Stimulated activated CD4-positive, alpha-beta T cell treated with anti-CD3 and anti-CD28 coated beads, Interleukin-1b, Interleukin-23, amount 100 ng/mL, for 48 hours (primary cell): ENCODE results near the gene EIF1.
A peak's percentile ranks its signal among the peaks of the same experiment; 100 is the strongest.

Experiments used
- DNase-seq: peaks from one replicate; pipeline ENCODE4 v3.0.0-alpha.2; 2020

Gene EIF1

DNA sequence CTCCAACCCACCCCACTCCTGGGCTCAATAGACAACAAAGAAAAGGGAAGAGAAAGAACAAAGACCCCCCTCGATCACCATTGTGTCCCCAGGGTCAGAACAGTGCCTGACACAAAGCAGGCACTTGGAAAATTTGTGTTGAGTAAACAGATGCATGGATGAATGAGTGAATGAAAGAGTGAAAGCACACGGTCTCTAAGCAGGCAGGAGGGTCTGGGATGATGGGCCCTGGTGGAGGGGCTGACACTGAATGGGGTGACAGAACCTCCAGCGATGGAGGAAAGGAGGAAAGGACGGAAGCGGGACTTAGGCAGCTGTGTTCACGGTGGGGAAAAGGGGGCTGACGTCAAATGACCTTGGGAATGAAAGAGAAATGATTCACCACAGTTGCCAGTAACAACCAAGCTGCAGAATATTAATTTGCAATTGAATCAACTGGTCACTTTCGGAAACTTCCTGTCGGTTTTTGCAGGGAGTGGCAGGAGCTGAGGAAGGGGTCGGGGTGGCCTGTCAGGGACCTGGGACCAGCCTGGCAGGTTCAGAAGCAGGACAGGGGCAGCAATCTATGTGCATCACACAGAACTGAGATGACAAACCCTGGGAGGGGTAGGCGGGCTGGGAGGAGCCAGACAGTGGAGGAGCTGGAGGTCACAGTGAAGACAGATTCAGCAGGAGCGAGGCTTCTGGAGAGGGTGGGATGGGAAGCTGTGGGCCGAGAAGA lies 16.7 kb downstream of the EIF1 start:
- no peak for DNase-seq

DNA sequence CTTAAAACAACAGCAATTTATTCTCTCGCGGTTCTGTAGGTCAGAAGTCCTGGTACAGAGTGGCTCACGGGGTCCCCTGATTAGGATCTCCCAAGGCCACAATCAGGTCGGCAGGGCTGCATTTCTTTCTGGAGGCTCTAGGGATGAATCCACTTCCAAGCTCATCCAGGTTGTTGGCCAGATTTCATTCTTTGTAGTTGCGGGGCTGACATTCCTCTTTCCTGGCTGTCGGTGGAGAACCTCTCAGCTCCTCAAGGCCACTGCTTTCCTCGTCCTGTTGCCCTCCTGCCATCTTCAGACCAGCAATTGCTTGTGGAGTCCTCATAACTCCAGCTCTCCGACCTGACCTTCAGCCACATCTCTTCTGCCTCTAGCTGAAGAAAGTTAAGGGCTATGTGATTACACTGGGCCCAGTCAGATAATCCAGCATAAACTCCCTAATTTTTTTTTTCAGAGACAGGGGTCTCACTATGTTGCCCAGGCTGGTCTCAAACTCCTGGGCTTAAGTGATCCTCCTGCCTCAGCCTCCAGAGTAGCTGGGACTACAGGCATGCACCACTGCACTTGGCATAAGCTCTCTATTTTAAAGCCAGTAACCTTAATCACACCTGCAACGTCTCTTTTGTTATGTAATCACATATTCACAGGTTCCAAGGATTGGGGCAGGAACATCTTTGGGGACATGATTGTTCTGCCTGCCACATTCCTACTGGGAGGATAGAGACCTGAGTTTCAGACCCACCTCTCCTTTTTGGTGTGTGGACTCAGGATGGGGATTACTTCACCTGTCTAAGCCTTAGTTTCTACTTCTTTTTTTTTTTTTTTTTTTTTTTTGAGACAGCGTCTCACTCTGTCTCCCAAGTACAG lies 19.4 kb downstream of the EIF1 start:
- no peak for DNase-seq

DNA sequence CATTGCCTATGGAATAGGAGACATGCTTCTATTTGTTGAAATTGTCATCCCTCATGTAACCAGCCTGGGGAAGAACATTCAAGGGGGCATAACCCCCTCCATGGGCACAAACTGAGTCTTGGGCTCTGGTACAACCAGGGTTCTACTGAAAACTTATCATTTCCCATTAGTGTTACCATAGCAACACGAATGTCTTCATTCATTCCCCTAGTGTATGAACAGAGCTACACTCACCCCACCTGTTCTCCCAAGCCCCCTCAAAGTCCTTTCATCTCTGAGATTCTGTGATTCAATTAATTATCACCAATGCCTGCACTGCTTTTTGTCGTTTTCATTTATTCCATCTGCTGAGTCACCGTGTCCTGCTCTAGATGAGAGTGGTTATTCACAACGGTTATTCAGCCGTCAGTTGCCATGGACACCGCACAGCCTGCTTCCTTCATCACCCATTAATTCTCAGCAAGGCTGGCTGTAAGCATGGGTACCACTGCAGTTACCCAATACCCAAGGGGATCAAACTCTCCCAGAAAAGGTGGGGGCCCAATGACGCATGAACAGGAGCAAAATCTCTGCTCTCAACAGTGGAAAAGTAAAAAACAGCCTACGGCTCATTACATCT lies 21.9 kb downstream of the EIF1 start:
- peak; percentile 49 for DNase-seq

DNA sequence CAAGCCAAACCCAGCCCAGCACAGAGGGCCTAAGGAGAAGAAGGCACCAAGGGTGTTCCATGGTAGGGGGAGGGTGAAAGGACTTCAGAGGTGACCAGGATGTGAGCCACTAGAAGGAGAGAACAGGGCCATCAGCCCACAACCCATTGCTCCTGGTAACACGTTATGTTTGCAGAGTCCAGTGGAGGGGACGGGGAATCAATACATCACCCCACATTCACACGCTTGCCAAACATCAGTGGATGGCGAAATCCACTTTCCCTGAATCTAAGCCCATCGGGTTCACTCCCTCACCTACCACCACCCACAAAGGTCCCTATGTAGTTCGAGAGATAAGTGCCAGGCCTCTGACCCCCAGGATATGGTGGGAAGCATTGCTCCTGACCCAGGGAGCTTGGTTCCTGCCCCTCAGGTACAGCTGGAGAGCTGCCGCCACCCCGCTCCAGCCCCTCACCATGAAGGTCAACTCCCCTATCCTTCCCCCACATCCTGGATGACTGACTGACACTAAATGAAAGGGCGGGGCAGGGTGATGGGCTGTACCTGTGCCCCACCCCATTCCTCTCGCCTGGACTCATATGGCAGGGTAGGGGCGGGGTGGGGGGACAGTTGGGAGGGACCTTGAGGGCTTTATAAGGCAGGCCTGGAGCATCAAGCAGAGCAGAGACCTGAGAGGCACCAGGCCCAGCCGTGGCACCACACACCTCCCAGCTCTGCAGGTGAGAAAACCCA lies 23.1 kb downstream of the EIF1 start, which contains the start of gene GAST:
TSS of gene GAST (plus strand) at position 663 of the 732 bp plus-strand sequence. CDS start 3,106 bp downstream, outside the sequence.
- no peak for DNase-seq

DNA sequence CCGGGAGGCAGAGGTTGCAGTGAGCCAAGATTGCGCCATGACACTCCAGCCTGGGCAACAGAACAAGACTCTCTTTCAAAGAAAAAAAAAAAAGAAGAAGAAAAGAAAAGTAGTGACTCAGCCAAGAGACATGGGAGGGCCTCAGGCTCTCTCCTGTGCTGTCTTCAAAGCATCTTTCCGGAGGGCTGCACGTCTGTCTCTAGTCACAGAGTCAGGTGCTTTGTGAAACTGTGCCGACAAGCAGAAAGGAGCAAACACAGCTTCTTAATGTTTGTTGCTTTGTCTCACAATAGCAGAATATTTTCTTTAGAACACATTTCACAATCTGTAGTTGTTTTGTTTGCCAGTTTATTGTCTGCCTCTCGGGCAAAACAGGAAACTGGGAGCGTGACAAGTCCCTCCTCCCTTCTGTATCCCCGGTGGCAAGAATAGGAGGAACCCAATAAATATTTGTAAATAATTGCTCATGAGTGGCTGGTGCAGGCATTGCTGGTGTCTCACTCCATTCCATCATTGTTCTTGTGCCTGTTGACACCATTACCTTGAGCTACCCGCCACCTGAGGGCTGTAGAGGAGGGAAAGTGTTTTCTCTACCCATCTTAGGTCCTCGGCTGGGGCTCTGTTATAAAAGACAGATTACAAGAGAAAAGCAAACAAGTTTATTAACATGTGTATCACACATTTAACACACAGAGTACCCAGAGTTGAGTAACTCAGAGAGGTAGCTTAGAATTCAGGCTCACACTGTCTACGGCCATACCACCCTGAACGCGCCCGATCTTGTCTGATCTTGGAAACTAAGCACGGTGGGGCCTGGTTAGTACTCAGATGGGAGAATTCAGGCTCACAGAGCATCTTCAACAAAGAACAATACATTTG lies 29.0 kb downstream of the EIF1 start:
- DNase-seq = no peak

DNA sequence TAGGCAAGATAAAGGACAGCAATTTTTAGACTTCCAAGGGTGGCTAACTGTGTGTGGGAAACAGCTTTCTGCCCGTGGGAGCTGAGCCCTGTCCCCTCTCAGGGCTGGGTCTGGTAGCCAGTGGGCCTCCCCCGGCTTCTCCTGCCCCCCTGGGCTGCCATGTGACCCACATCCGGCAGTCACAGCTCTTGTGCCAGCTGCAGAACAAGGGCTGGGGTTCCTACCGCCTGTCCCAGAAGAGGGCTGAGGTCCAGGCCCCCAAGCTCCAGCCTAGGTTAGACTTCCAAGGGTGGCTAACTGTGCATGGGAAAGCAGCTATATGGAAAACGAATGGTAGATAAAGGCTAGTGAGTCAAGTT lies 29.6 kb downstream of the EIF1 start:
- no peak for DNase-seq

DNA sequence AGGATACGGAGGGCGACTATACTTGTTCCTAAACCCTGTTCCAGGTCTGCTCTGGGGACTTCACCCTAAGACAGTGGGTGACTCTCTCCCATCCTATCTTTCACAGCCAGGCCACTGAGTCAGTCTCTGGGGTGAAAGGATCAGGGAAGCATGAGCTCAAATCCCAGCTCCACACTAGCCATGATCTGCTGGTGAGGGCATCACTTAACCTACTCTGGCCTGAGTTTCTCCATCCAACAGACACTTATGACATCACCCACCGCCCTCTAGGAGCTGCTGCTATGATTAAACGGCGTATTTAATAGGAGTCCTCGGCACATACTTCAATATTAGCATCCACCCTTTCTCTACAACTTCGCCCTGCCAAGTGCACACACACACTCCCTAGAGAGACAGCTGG lies 33.5 kb downstream of the EIF1 start:
- DNase-seq = no peak

DNA sequence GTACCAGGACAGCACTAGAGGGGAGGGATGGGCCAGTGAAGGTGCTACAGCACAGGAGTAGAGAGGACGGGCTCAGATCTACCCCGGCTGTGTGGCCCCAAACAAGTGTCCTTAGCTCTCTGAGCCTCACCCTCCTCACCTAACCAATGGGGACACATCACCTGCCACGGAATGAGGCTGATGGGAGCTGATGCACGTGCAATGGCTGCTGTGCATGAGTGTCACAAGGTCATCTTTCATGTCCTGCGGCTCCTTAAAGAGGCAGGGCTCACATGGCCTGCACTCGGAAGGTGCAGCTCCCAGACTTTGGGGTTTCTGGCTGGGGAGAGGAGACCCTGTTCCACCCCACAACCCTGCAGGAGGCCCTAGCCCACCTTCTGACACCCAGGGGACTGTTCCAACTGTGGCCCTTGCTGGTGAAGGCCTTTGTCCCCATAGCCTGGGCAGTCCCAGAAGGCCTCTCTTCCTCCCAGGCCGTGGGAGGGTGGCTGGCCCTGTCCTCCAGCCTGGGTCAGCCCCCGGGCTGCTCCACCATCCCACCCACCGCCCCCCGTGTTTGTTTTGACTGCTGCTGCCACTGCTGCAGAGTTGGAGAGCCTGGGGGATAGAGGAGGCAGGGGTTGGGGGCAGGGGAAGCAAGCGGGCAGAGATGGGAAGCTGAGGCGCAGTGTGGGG lies 35.3 kb downstream of the EIF1 start:
- no peak for DNase-seq

DNA sequence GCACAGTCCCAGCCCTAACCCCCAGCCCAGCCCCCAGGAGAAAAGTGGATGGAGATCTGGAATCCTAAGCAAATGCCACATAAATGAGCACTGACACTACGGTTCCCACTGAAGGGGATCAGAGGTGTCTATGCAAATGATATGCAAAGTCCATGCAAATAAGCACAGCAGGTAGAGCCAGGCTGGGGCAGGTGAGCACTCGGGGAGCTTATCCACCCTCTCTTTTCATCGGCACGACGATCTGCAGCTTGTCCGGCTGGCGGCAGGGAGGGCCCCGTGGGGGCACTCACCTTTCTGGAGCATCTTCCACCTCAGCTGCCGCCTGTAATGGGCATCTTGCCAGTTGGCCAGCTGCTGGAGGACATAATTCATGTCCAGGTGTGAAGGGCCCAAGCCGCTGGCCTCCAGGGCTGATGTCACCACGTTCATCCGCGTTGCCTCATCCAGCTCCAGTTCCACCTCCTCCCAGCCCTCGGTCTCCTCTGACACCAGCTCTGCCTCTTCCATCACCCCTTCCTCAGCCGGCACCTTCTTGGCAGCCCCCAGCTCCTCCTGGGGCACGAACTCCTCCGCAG lies 35.9 kb downstream of the EIF1 start:
- no peak for DNase-seq

DNA sequence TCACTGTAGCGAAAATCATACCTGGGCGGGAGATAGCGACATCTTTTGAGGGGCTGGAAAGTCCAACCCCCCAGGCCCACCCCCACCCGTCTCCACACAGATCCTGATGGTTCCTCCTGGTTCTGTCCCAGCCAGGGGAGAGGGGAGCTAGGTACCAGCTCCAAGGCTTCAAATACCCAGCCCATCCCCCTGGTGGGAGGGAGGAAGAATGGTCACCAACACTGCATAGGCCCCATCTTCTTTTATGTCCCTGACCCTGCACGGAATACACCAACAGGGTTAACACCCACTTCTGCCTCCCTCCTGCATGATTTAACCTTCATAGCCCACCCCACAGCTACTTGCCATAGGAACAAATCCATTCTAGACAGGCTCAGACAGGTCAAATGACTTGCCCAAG lies 36.4 kb downstream of the EIF1 start:
- DNase-seq = no peak

DNA sequence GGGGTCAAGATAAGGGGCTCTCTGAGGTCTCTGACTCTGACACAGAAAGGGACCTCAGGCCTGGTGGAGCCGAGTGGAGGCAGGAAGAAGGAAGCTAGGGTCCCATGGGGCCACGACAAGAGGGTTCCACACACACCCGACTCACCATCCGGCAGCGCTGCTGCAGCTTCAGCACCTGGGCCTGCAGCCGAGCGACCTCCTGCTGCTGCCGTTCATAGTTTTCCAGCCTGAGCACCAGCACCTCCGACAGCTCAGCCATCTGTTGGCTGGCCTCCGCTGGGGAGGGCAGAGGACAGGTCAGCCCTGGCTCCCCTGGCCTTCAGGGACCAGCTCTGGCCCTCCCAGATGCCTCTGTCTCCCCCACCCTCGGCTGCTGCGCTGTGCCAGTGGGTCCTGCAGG lies 39.4 kb downstream of the EIF1 start:
- no peak for DNase-seq

DNA sequence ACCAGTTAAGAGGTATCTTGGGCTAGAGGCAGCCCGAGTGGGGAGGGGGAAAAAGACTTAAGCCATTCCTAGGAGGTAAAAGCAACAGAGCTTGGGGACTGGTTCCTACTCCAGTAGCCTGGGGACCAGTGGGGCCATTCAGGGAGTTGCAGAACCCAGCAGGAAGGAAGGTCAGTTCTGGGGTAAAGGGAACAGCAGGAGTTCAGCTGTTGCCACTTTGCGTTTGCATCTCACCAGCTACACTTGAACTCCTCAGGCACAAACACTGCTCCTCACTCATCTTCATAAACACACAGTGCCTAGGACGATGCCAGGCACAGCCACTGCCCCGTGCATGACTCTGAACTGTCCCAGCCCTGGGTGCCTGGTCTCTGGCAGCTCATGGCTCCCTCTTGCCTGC lies 41.8 kb downstream of the EIF1 start:
- DNase-seq = no peak

DNA sequence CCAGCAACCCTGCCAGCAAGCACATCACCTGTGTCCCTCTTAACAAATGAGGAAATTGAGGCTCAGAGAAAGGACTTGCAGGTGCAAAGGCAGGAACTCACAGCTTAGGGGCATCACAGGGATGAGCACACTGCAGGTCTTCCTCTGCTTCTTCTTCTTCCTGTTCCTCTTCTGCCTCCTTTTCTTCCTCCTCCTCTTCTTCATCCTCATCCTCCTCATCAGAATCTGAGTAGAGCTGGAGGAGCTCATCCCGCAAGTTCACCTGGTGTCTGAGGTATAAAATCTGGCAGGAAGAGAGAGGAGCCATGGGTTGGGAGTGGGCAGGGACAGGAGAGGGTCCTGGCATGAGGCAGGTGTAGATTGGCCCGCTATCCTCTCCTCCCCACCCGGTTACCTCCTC lies 43.2 kb downstream of the EIF1 start:
- DNase-seq = no peak

DNA sequence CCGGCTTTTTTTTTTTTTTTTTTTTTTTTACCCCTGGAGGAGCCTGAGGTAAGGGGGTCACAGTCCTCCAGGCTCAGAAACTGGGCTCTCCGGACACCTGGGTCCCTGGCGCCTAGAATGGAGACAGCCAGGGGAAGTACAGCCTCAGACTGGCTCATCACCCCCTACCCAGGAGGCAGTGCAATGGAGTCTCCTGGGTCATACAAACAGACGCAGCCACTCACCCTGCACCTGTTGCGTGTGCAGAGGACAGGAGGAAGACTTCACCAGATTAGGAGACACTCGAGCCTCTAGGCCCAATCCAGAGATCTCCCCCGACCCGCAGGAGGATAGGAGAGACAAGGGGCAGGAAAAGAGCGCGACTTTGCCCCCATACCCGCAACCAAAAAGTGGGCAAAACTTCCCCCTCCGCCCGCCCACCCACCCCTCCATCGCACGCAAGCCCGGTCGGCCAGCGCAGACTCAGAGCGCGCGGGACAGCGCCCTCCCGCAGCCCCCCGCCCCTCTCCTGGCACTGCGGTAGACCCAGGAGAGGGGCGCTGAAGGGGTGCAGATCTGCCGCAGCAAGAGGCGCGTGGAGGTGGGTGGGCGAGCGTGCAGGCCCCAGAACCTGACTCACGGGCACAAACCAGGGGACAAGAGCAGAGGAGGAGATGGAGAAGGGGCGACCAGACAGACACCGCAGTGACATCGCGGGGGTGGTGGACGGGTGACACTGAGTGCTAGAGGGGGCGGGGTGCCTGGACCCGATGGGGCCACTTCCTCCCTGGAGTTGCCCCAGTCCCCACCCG lies 44.9 kb downstream of the EIF1 start:
- DNase-seq = no peak

DNA sequence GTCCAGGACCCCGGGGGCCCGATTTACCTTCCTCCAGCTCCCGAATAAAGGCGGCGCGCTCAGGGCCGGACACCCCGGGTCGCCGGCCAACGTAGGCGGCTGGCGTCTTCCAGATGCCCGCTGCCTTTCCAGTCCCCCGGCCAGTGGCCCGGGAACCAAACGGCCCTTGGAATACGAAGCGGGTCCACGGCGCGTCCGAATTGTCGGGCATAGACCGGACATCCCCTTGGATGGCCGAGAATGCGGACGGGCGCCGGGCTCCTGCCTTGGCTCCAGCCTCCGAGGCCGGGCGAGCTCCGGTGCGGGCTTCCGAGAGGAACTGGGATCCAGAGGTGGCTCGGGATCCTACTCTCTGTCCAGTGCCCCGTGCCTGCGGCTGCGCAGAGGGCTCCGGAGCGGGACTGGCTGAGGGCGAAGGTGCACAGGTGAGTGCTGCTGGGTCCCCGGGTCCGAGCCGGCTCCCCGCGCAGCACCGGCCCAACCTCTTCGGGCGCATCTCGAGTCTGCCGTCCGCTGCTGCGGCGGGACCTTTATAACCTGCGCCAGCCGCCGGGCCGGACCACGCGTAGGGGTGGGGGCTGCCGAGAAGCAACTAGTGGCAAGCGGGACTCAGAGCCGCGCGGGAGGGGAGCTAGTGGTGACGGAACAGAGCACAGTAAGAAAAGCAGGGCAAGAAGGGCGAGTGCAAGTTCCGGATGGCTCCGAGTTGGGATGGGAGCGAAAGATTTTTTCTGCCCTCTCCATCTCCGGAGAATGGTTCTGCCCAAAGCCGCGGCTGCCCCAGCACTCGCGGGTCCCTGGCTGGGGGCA lies 45.7 kb downstream of the EIF1 start, which contains the start of gene HAP1:
TSS of gene HAP1 (minus strand) at position 505 of the 810 bp plus-strand sequence. CDS start at position 496, 9 bp downstream.
- DNase-seq = no peak

DNA sequence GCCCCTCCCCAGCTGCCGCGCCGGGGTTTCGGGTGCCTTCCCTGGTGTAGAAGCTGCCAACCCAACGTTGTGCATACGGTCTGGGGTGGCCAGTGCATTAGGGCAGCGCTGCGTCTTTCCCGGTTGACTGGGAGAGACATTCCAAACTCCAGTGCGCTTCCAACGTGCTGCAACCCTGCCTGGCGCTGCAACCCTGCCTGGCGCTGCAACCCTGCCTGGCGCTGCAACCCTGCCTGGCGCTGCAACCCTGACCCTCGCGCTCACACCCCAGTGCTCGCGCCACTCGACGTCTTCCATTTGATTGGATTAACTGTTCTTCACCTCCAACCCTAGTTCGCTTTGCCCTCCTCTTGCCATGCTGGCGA lies 46.2 kb downstream of the EIF1 start:
- DNase-seq = no peak

DNA sequence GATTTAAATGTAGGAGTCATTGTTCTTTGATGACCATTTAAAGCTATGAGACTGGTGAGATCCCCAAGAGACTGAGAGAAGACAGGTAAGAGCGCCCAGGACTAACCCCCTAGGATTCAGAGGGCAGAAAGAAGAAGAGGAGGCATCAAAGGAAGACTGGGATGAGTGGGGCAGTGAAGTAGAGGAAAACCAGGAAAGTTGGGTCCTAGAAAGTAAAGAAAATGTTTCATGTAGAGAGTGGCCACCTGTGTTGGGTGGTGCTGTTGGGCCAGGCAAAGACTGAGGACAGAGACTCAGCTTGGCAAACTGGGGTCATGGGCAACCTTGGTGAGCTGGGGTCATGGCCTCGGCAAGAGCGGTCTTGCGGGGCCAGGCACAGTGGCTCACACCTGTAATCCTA lies 47.1 kb downstream of the EIF1 start:
- DNase-seq = no peak

DNA sequence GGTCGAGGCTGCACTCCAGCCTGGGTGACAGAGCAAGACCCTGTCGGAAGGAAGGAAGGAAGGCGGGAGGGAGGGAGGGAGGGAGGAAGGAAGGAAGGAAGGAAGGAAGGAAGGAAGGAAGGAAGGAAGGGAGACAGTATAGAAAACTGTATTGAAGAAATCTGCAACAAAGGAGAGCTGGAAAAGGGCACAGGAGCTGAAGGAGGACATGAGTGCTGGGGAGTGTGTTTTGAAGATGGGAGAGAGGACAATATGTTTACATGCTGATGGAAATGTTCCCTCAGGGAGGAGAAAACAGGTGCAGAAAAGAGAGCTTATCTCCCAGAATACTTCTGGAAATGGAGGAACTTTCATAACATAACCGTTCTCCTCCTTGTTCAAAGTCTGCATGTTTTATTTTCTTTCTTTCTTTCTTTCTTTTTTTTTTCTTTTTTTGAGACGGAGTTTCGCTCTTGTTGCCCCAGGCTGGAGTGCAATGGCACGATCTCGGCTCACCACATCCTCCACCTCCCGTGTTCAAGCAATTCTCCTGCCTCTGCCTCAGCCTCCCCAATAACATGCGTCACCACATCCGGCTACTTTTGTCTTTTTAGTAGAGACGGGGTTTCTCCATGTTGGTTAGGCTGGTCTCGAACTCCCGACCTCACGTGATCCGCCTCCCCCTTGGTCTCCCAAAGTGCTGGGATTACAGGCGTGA lies 48.4 kb downstream of the EIF1 start:
- no peak for DNase-seq

DNA sequence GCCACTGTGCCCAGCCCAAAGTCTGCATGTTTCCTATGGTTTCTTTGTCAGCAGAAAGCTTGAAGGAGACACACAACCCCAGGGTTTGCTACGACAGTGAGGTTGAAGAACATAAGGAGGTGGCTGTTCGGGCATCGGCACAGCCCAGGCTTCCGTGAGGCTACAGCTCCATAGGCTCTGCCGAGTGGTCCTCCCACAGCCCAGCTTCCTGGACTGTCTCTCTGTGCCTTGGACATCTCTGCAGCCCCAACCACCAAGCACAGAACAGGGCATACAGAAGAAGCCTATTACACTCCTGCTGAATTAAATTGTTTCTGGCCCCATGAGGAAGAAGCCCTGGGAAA lies 49.0 kb downstream of the EIF1 start:
- no peak for DNase-seq
